ENCODE measurements around the gene WDR70. TPM values are rescaled to one million over a fixed set of nuclear protein-coding genes. Genes with fewer than 3 reads are reported as not detected.

The WDR70 gene
- total and polyA plus RNA-seq, 4 donors: 11.0 to 57.8 (median 26.2) TPM

DNA sequence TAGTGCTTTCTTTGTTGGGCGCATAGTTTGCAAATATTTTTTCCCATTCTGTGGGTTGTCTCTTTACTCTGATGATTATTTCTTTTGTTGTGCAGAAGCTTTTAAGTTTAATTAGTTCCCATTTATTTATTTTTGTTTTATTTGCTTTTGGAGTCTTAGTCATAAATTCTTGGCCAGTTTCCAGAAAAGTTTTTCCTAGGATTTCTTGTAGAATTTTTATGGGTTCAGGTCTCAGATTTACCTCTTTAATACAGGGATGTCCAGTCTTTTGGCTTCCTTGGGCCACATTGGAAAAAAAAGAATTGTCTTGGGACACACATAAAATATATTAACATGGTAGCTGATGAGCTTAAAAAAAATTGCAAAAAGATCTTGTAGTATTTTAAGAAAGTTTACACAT, 122.0 kb downstream of the WDR70 start:
- 94 to 97% methylated on average over 1 of the region's 1 CpG for WGBS, 2 donors
- Histone ChIP-seq H3K9ac (ENCODE audit: insufficient read depth in 1 of 2, low read length in 2 of 2) (no peak overlapping the region), H3K36me3 (ENCODE audit: control insufficient read depth in 4 of 4, insufficient read depth in 4 of 4, low read length in 4 of 4) (peaks cover 0 to 6% (median 4%) of the 10 kb centered on the region in 4 donors), H3K4me3 (no peak overlapping the region), H3K27ac (ENCODE audit: low read depth in 1 of 2, low read length in 1 of 2) (no peak overlapping the region), H3K9me3 (ENCODE audit: control insufficient read depth in 4 of 4, insufficient read depth in 3 of 4, low read length in 3 of 4) (no peaks in the 10 kb centered on the region), H3K27me3 (ENCODE audit: control insufficient read depth in 3 of 3, insufficient read depth in 3 of 3, low read length in 2 of 3) (no peaks in the 10 kb centered on the region), H3K4me1 (ENCODE audit: control insufficient read depth in 5 of 5, insufficient read depth in 5 of 5, low read length in 5 of 5) (no peaks in the 10 kb centered on the region)
- DNase-seq (no peak), ATAC-seq (ENCODE audit: insufficient read depth, low FRiP score) (no peak)
- TF ChIP-seq, protein P1, sequence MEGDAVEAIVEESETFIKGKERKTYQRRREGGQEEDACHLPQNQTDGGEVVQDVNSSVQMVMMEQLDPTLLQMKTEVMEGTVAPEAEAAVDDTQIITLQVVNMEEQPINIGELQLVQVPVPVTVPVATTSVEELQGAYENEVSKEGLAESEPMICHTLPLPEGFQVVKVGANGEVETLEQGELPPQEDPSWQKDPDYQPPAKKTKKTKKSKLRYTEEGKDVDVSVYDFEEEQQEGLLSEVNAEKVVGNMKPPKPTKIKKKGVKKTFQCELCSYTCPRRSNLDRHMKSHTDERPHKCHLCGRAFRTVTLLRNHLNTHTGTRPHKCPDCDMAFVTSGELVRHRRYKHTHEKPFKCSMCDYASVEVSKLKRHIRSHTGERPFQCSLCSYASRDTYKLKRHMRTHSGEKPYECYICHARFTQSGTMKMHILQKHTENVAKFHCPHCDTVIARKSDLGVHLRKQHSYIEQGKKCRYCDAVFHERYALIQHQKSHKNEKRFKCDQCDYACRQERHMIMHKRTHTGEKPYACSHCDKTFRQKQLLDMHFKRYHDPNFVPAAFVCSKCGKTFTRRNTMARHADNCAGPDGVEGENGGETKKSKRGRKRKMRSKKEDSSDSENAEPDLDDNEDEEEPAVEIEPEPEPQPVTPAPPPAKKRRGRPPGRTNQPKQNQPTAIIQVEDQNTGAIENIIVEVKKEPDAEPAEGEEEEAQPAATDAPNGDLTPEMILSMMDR (IDR thresholded peaks at IDR 0.05; ENCODE audit: control extremely low read depth, extremely low read depth): no peak

DNA sequence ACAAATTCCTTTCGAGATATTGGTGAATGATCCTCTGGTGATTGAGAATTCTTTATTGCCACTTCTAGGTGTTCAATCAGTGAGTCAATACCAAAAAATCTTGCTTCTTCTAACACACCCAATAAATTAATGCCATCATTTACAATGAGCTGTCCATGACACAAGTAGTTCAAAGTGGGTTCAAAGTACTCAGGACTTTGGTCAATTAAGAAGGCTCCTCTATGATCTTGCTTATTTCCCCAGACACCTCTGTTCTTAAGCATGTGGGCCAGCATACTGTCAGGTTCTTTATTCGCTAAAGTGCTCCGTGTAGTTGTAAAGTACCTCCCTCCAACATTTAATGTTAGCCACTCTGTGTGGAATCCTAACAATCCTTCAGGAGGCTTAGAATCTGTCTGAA, 127.1 kb downstream of the WDR70 start:
- H3K4me3 ChIP-seq: no peak overlapping the region
- peaks cover 0 to 3% (median 0%) of the 10 kb centered on the region in 4 donors for H3K36me3 ChIP-seq (ENCODE audit: control insufficient read depth in 4 of 4, insufficient read depth in 4 of 4, low read length in 4 of 4)
- WGBS, 2 donors: 96 to 97% methylated on average over 3 of the region's 3 CpGs
- H3K27ac ChIP-seq (ENCODE audit: low read depth in 1 of 2, low read length in 1 of 2): no peak overlapping the region
- TF ChIP-seq, protein P1 (IDR thresholded peaks at IDR 0.05; ENCODE audit: control extremely low read depth, extremely low read depth): no peak
- H3K9ac ChIP-seq (ENCODE audit: insufficient read depth in 1 of 2, low read length in 2 of 2): no peak overlapping the region
- ATAC-seq (ENCODE audit: insufficient read depth, low FRiP score) (no peak), DNase-seq (no peak)
- no peaks in the 10 kb centered on the region for H3K9me3 ChIP-seq (ENCODE audit: control insufficient read depth in 4 of 4, insufficient read depth in 3 of 4, low read length in 3 of 4)
- no peaks in the 10 kb centered on the region for H3K4me1 ChIP-seq (ENCODE audit: control insufficient read depth in 5 of 5, insufficient read depth in 5 of 5, low read length in 5 of 5)
- no peaks in the 10 kb centered on the region for H3K27me3 ChIP-seq (ENCODE audit: control insufficient read depth in 3 of 3, insufficient read depth in 3 of 3, low read length in 2 of 3)

DNA sequence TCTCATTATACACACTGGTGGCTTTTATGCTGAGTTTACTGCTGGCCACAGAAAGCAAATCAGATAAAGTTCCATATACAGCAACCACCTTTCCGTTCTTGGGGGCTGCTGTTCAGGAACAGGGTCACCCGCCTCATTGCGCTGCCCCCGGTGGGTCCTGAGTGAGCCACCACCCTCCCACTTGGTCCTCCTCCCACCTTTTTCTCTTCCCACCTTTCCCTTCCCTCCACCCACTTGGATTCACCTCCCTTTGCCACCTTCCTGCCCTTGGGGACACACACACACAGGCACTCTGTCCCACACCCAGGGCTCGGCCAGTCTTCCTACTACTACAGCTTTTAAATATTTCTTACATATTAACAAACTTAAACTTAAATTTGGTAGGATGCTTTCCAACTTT, 127.6 kb downstream of the WDR70 start:
- Histone ChIP-seq H3K9me3 (ENCODE audit: control insufficient read depth in 4 of 4, insufficient read depth in 3 of 4, low read length in 3 of 4) (no peaks in the 10 kb centered on the region), H3K27ac (ENCODE audit: low read depth in 1 of 2, low read length in 1 of 2) (no peak overlapping the region), H3K27me3 (ENCODE audit: control insufficient read depth in 3 of 3, insufficient read depth in 3 of 3, low read length in 2 of 3) (no peaks in the 10 kb centered on the region), H3K36me3 (ENCODE audit: control insufficient read depth in 4 of 4, insufficient read depth in 4 of 4, low read length in 4 of 4) (peaks cover 0 to 3% (median 0%) of the 10 kb centered on the region in 4 donors), H3K9ac (ENCODE audit: insufficient read depth in 1 of 2, low read length in 2 of 2) (no peak overlapping the region), H3K4me1 (ENCODE audit: control insufficient read depth in 5 of 5, insufficient read depth in 5 of 5, low read length in 5 of 5) (no peaks in the 10 kb centered on the region), H3K4me3 (no peak overlapping the region)
- 98% methylated on average over 5 of the region's 5 CpGs for WGBS, 2 donors
- ATAC-seq (ENCODE audit: insufficient read depth, low FRiP score) (no peak), DNase-seq (no peak)
- TF ChIP-seq, protein P1 (IDR thresholded peaks at IDR 0.05; ENCODE audit: control extremely low read depth, extremely low read depth): no peak

DNA sequence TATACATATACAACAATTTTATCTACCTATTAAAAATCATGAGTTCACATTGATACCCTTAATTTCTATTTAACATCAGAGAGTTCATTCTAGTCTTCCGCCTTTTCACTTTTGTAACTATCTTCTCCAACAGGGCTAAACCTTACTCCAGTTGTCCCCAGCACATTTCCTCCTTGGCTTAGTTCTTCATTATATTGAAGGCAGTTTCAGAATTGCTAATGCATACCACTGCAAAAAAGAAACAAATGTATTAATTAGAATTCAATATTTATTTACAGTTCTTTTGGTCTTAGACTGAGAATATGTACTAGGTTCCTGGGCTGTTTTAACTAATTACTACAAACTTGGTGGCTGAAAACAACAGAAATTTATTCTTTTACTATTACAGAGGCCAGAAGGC, 132.5 kb downstream of the WDR70 start:
- ATAC-seq (ENCODE audit: insufficient read depth, low FRiP score) (no peak), DNase-seq (no peak)
- TF ChIP-seq, protein P1 (IDR thresholded peaks at IDR 0.05; ENCODE audit: control extremely low read depth, extremely low read depth): no peak
- Histone ChIP-seq H3K9ac (ENCODE audit: insufficient read depth in 1 of 2, low read length in 2 of 2) (no peak overlapping the region), H3K9me3 (ENCODE audit: control insufficient read depth in 4 of 4, insufficient read depth in 3 of 4, low read length in 3 of 4) (no peaks in the 10 kb centered on the region), H3K27ac (ENCODE audit: low read depth in 1 of 2, low read length in 1 of 2) (no peak overlapping the region), H3K36me3 (ENCODE audit: control insufficient read depth in 4 of 4, insufficient read depth in 4 of 4, low read length in 4 of 4) (no peaks in the 10 kb centered on the region), H3K27me3 (ENCODE audit: control insufficient read depth in 3 of 3, insufficient read depth in 3 of 3, low read length in 2 of 3) (no peaks in the 10 kb centered on the region), H3K4me3 (no peak overlapping the region), H3K4me1 (ENCODE audit: control insufficient read depth in 5 of 5, insufficient read depth in 5 of 5, low read length in 5 of 5) (no peaks in the 10 kb centered on the region)
- 97 to 100% methylated on average over 1 of the region's 1 CpG for WGBS, 2 donors

All from lung (tissue), 12 donors.